HUDEP-2 (cell line): ENCODE data around the gene ANXA11.

Experiments used
- DNase-seq, 76 experiments: peaks; one replicate each; lab custom pipeline; 2025; ENCODE audit not compliant: unreplicated experiment in 76 of 76; lab: John Stamatoyannopoulos, UW

ANXA11 gene

GRCh38 chr10:80118669-80119068 is 86.7 kb downstream of the ANXA11 start:
- no peak for DNase-seq

GRCh38 chr10:80110986-80111385 is 94.4 kb downstream of the ANXA11 start:
- DNase-seq = no peak

GRCh38 chr10:80108576-80109239 is 96.6 kb downstream of the ANXA11 start:
- no peak for DNase-seq

GRCh38 chr10:80104066-80104926 is 101.0 kb downstream of the ANXA11 start:
- no peak for DNase-seq
